Measurements from ENCODE around the gene DLEU7.

Gene DLEU7

DNA sequence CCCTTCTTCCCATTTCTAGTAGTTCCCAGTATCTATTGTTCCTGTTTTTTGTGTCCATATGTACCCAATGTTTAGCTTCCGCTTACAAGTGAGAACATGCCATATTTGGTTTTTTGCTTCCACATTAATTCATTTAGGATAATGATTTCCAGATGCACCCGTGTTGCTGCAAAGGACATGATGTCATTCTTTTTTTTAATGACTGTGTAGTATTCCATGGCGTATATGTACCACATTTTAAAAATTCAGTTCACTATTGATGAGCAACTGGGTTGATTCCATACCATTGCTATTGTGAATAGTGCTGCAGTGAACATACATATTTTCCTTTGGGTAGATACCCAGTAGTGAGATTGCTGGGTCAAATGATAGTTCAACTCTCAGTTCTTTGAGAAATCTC is 50.5 kb downstream of the DLEU7 start:
- DNase-seq (ENCODE audit: low read depth, low spot score), result no peak

DNA sequence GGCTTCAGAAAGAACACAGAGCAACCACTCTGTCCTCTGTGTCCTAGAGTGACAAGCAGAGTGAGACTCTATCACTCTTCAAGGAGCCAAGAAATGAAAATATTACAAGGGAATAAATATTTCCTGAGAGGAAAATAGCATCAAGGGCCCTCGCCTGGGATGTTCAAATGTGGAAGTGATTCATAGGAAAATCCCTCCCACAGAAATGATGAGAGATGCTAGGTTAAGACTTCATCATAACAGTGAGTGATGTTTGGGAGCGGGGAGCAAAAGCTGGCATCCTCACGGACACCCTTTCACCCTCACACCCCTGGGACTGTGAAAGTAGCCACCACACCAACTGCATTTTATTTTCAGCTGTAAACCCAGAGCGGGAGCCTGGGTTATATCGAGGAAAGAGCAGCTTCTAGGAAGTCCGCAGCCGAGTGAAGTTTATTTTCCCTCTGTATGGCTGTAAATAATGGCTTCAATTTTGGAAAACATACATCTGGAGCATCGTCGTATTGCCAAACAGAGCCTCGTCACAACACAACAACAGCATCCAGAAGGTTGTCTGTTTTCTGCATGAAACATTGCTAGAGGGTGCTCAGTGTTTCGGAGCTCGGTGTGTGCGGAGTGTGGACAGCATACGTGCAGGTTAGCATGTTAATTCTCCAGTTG is 54.8 kb downstream of the DLEU7 start:
- no peak for DNase-seq (ENCODE audit: low read depth, low spot score)

DNA sequence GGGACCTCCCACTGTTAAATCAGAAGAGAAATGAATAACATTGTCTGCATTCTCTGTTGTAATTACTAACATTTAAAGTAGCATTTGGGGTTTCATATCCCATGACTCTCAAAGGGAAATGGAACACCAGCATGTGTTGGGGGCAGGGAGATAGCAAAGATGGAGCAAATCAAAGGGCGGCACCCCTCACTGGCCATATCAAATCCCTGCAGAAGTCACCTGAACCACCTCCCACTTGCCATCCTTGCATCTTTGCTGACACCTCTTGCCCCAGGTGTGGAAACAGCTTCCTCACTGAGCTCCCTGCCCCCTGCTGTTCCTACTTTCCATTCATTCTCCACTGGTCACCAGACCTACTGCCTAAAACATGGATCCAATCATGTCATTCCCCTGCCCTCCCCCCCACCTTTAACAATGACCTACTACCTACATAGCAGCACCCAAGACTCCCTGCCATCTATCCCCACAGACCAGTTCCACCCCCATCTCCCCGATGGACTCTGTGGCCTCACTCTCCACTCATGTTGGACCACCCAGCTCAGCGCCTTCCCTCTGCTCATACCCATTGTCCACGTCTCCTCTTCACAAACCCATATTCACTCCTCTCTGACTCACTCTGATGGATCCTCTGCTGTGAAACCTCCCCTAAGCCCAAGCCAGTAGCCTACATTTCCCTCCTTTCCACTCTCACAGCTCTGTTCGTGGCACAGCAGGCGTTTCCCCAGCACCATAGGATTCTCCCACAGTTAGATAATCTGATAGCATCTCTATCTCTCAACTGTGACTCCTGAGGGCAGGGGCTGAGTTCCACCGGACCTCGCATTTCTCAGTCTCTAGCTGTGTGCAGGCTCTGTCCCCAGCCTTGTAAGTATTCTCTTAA is 55.9 kb downstream of the DLEU7 start:
- no peak for DNase-seq (ENCODE audit: low read depth, low spot score)

DNA sequence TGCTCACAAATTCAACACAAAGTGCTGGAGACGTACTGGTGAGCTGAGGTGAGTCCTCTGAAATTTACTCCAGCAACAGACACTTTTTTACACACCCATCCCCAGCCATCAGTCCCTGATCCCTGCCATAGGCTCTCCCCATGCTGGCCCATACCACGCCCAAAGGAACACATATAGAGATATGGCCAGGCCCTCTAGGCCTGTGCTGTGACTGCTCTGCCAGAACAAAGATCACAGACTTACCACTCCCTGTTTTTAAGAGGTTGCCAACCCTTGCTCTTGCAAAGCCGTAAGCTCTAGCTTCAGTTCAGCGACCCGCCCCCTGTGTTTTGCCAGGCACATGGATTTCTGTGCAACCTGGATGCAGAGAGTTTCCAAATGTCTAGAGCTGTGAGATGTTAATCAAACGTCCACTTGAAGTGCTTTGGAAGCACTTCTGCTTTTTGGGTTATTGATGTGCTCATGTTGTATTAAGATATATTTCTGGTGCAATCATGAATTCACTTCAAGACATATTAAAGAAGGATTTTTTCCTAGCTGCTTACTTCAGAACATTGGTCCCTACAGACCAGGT is 59.7 kb downstream of the DLEU7 start:
- DNase-seq (ENCODE audit: low read depth, low spot score), result no peak

DNA sequence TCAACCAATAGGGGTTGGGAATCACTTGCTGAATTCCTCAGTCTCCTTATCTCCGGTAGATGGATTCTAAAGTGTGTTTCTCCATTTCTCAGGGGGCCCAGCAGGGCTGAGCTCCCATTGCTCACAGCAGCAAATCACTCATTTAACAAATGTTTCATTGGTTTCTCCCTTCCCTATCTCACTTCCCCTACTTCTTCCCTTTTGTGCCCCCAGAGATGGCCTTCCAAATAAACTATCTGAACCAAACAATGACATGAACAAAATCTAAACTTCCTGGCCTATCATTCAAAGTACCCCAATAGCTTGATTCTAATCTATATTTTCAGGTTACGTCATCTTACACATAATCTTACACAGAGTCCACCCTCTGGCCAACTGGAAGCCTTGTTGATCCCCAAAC is 60.4 kb downstream of the DLEU7 start:
- DNase-seq (ENCODE audit: low read depth, low spot score), result no peak

DNA sequence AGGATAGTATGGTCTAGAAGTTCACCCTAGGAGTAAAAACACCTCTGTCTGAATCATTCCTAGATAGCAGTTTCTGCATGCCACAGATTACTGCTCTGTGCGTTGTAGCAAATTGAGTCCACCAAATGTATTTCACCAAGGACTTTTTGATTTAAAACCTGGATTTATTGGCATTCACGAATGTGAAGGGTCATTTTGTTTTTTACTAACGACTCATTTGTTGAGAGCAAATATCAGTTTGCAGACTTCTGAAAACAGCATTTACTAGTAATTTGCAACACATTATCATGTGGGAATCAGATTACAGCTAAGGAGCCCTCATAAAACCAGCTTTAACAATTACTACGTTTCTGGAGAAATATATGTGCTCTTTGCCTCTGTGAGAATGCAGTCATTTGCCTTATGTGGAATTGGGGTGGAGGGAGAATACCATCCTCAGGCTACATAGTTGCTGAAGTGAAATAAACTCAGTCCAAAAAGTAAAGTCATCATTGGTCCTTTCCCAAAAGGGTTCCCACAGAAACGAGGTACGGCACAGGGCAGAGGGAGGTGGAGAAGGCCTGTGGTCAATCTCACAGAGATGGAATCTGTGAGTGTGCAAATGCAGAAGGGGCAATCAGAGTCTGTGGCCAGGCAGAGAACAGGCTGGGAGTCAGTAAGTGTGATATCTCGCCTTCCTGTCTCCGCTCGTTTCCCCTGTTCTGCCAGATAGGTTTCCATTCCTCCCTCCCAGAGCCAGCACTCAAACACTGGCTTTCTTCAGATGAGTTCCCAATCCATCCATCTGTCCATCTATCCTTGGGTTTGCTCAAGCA is 63.1 kb downstream of the DLEU7 start:
- DNase-seq (ENCODE audit: low read depth, low spot score), result no peak

DNA sequence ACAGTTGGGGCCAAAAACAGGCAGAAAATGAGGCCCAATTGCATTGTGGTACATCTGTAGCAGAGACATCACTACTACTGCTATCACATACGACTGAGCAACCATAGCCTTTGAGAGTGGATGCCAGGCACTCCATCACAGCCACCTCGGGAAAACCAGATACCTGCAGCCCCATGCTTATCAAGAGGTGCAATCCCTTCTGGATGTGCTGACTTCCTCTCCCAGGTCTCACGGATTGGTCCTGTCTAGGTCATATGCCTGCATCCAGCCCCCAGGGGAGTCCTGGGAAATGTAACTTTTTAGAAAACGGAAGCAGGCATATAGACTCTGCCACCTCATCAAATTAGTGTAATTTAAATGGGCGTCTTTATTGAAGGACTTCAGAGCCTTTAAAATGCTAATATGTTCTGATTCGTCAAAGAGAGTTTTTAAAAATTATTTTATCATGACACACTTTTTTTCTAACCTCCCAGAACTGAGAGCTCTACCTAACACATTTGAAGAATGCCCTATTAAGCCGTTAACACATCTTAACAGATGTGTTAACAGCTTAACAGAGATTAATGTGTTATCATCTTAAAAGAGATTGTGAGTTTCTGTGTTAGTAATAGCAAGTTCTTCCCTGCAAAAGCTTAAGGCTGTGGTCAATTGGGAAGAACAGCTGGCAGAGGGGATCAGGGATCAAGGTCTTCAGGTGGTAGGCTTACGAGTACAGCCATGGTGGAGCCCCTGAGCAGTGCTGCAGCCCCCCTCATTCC is 63.9 kb downstream of the DLEU7 start:
- DNase-seq (ENCODE audit: low read depth, low spot score), result no peak

Measured in smooth muscle cell of the brain vasculature (primary cell).